A673 (cell line): Measurements from ENCODE around the gene NMU. TPM values are rescaled to one million over a fixed set of nuclear protein-coding genes. Genes with fewer than 3 reads are reported as not detected.
"Not testable (repeated sequence)": the region's sequence is repeated elsewhere in the genome, so short reads cannot be mapped to it uniquely, and the experiment has no call there.

Experiments used
- BruUV-seq: library from RNA; stranded (reverse); fragments of 400-500 nt; replicated peaks from 2 replicates; lab custom pipeline; 2021; lab: Mats Ljungman, UMichigan
- CTCF ChIA-PET: fragments of 300-600 bp; sonication (Branson Sonifier 250); formaldehyde crosslinking; loops from one replicate; lab custom pipeline; 2022; ENCODE audit warnings: antibody characterized with exemption; lab: Charles Lee
- POLR2A ChIA-PET: fragments of 300-600 bp; sonication (Branson Sonifier 250); formaldehyde crosslinking; loops from one replicate; lab custom pipeline; 2022; ENCODE audit warnings: antibody characterized with exemption; ENCODE audit not compliant: low non-redundant PET; lab: Charles Lee
- DNase-seq: peaks from one replicate; pipeline ENCODE4 v3.0.0-alpha.2; 2015; ENCODE audit warnings: low spot score
- H3K27ac ChIP-seq: fragments of 200-600 bp; sonication (generic); 2 replicates; pipeline ENCODE4 v1.5.1; 2016; ENCODE audit warnings: mixed run types, low read depth, mild to moderate bottlenecking, mixed read lengths, antibody characterized with exemption, low read length; ENCODE audit not compliant: poor library complexity, severe bottlenecking
- H3K27me3 ChIP-seq: fragments of 200-600 bp; sonication (generic); replicated peaks from 2 replicates; pipeline ENCODE4 v1.6.1; 2017; ENCODE audit warnings: mixed run types, low read depth, mild to moderate bottlenecking, mixed read lengths, antibody characterized with exemption, low read length; ENCODE audit not compliant: insufficient read depth, poor library complexity
- H3K36me3 ChIP-seq: fragments of 200-600 bp; sonication (generic); 2 replicates; pipeline ENCODE4 v1.6.1; 2016; ENCODE audit warnings: mixed run types, mild to moderate bottlenecking, mixed read lengths, antibody characterized with exemption, low read length; ENCODE audit not compliant: insufficient read depth, poor library complexity, severe bottlenecking
- H3K4me1 ChIP-seq: fragments of 200-600 bp; sonication (generic); 2 replicates; pipeline ENCODE4 v1.6.1; 2017; ENCODE audit warnings: mixed run types, mild to moderate bottlenecking, mixed read lengths, antibody characterized with exemption, low read length; ENCODE audit not compliant: insufficient read depth, poor library complexity, severe bottlenecking
- H3K4me3 ChIP-seq: fragments of 200-600 bp; sonication (generic); 2 replicates; pipeline ENCODE4 v1.5.1; 2016; ENCODE audit warnings: low read depth, mixed run types, mild to moderate bottlenecking, mixed read lengths, low read length; ENCODE audit not compliant: poor library complexity, severe bottlenecking
- H3K9me3 ChIP-seq: fragments of 200-600 bp; sonication (generic); 2 replicates; pipeline ENCODE4 v1.6.1; 2016; ENCODE audit warnings: mixed run types, low read depth, mild to moderate bottlenecking, mixed read lengths, antibody characterized with exemption, low read length; ENCODE audit not compliant: poor library complexity, severe bottlenecking
- CTCF ChIP-seq: fragments of 300-800, 200-600 bp; sonication (generic); conservative IDR thresholded peaks from 2 replicates; pipeline ENCODE4 v1.5.1; 2017; ENCODE audit warnings: low read depth, mild to moderate bottlenecking, antibody characterized with exemption, low read length, moderate library complexity, mixed read lengths
- EZH2 ChIP-seq: fragments of 200-600 bp; sonication (generic); IDR thresholded peaks from 2 replicates; pipeline ENCODE4 v1.6.1; 2017; ENCODE audit warnings: borderline replicate concordance, low read depth, mild to moderate bottlenecking, mixed read lengths, antibody characterized with exemption, low read length; ENCODE audit not compliant: poor library complexity, severe bottlenecking
- intact Hi-C: fragments of 100-400 bp; cut with micrococcal nuclease; formaldehyde crosslinking; loops from one replicate; pipeline ENCODE4 v1.10.0; 2022; ENCODE audit not compliant: unreplicated experiment
- total RNA-seq: library from RNA; stranded (reverse); gene quantifications from 2 replicates; pipeline ENCODE4 v1.2.3, GENCODE V29; 2021

The NMU gene
- total RNA-seq, 1 experiment from 2014 or later, result not detected

GRCh38 chr4:55625835-55626234 lies 10.3 kb downstream of the NMU start:
- TF ChIP-seq EZH2 (no peak), CTCF (no peak)
- ChIA-PET CTCF (no interaction called here), POLR2A (no interaction called here)
- no peak for DNase-seq
- intact Hi-C loops, result no loop called here
- H3K27ac ChIP-seq, result no peak overlapping the region
- no peaks in the 10 kb centered on the region for H3K4me1 ChIP-seq
- no peaks in the 10 kb centered on the region for H3K36me3 ChIP-seq
- H3K4me3 ChIP-seq, result no peak overlapping the region
- H3K27me3 ChIP-seq, result no peaks in the 10 kb centered on the region
- no TSS peak for BruUV-seq
- H3K9me3 ChIP-seq, result no peaks in the 10 kb centered on the region

- H3K4me3 ChIP-seq, H3K27me3 ChIP-seq, H3K9me3 ChIP-seq, DNase-seq, CTCF ChIA-PET, BruUV-seq, intact Hi-C loops, H3K36me3 ChIP-seq, H3K4me1 ChIP-seq, H3K27ac ChIP-seq, POLR2A ChIA-PET: not testable (repeated sequence)
Observed at GRCh38 chr4:55624063-55624462, 12.0 kb downstream of the NMU start.

- ChIA-PET CTCF (no interaction called here), POLR2A (no interaction called here)
- H3K4me3 ChIP-seq, result no peak overlapping the region
- H3K36me3 ChIP-seq, result no peaks in the 10 kb centered on the region
- no peaks in the 10 kb centered on the region for H3K4me1 ChIP-seq
- H3K27me3 ChIP-seq, result no peaks in the 10 kb centered on the region
- intact Hi-C loops, result no loop called here
- no peaks in the 10 kb centered on the region for H3K9me3 ChIP-seq
- BruUV-seq, result no TSS peak
- H3K27ac ChIP-seq, result no peak overlapping the region
- no peak for DNase-seq
- no peak for TF ChIP-seq EZH2
- no peak for TF ChIP-seq CTCF
Observed at GRCh38 chr4:55618546-55619143, 17.5 kb downstream of the NMU start.

- Histone ChIP-seq H3K9me3 (no peaks in the 10 kb centered on the region), H3K36me3 (no peaks in the 10 kb centered on the region), H3K27ac (no peak overlapping the region), H3K27me3 (no peaks in the 10 kb centered on the region), H3K4me1 (no peaks in the 10 kb centered on the region), H3K4me3 (no peak overlapping the region)
- no TSS peak for BruUV-seq
- ChIA-PET CTCF (no interaction called here), POLR2A (no interaction called here)
- DNase-seq, result no peak
- TF ChIP-seq CTCF (no peak), EZH2 (no peak)
- intact Hi-C loops, result no loop called here
Observed at GRCh38 chr4:55617587-55618197, 18.4 kb downstream of the NMU start.
